Measurements from ENCODE around the gene SEMA3C. TPM values are rescaled to one million over a fixed set of nuclear protein-coding genes. Genes with fewer than 3 reads are reported as not detected.

SEMA3C gene
- total and polyA plus RNA-seq, 12 donors = 2.4 to 20.5 (median 6.2) TPM

- intact Hi-C loops (cut with DNase I) = no loop called here
- Histone ChIP-seq H3K27ac (no peak overlapping the region), H3K9me3 (replicated peaks in 1 of 3) (no peaks in the 10 kb centered on the region)
Measured at GRCh38 chr7:80858141-80858903, 60.5 kb downstream of the SEMA3C start.

GRCh38 chr7:80856769-80857168 is 62.1 kb downstream of the SEMA3C start:
- no peaks in the 10 kb centered on the region for H3K9me3 ChIP-seq (replicated peaks in 1 of 3)
- no peak overlapping the region for H3K4me3 ChIP-seq
- WGBS, 4 donors = 76 to 81% (median 78%) methylated on average over 3 of the region's 3 CpGs
- H3K27ac ChIP-seq = no peak overlapping the region
- H3K36me3 ChIP-seq (replicated peaks in 1 of 2) = no peaks in the 10 kb centered on the region
- TF ChIP-seq POLR2A (IDR thresholded peaks at IDR 0.05) (no peak), CTCF (IDR thresholded peaks at IDR 0.05) (no peak)
- intact Hi-C loops (cut with DNase I) = no loop called here
- no peaks in the 10 kb centered on the region for H3K4me1 ChIP-seq (replicated peaks in 1 of 2)
- no peak for DNase-seq
- H3K27me3 ChIP-seq = no peaks in the 10 kb centered on the region

More at GRCh38 chr7:80858141-80858903, 60.5 kb downstream of the SEMA3C start:
- 62 to 69% (median 65%) methylated on average over 3 of the region's 3 CpGs for WGBS, 4 donors
- DNase-seq = no peak
- TF ChIP-seq POLR2A (IDR thresholded peaks at IDR 0.05) (no peak), CTCF (IDR thresholded peaks at IDR 0.05) (no peak)
- Histone ChIP-seq H3K36me3 (replicated peaks in 1 of 2) (no peaks in the 10 kb centered on the region), H3K27me3 (no peaks in the 10 kb centered on the region), H3K4me1 (replicated peaks in 1 of 2) (no peaks in the 10 kb centered on the region), H3K4me3 (no peak overlapping the region)

- Histone ChIP-seq H3K27me3 (no peaks in the 10 kb centered on the region), H3K9me3 (replicated peaks in 1 of 3) (no peaks in the 10 kb centered on the region), H3K36me3 (replicated peaks in 1 of 2) (no peaks in the 10 kb centered on the region), H3K27ac (no peak overlapping the region), H3K4me1 (replicated peaks in 1 of 2) (no peaks in the 10 kb centered on the region), H3K4me3 (no peak overlapping the region)
- intact Hi-C loops (cut with DNase I) = no loop called here
- DNase-seq = no peak
- 46 to 58% (median 52%) methylated on average over 3 of the region's 3 CpGs for WGBS, 4 donors
- TF ChIP-seq CTCF (IDR thresholded peaks at IDR 0.05) (no peak), POLR2A (IDR thresholded peaks at IDR 0.05) (no peak)
Measured at GRCh38 chr7:80851896-80852476, 66.9 kb downstream of the SEMA3C start.

GRCh38 chr7:80848841-80849240 is 70.0 kb downstream of the SEMA3C start:
- H3K9me3 ChIP-seq (replicated peaks in 1 of 3) = no peaks in the 10 kb centered on the region
- H3K27ac ChIP-seq = no peak overlapping the region
- no peak overlapping the region for H3K4me3 ChIP-seq
- DNase-seq = no peak
- H3K4me1 ChIP-seq (replicated peaks in 1 of 2) = no peaks in the 10 kb centered on the region
- TF ChIP-seq POLR2A (IDR thresholded peaks at IDR 0.05) (no peak), CTCF (IDR thresholded peaks at IDR 0.05) (no peak)
- intact Hi-C loops (cut with DNase I) = no loop called here
- H3K36me3 ChIP-seq (replicated peaks in 1 of 2) = no peaks in the 10 kb centered on the region
- H3K27me3 ChIP-seq = no peaks in the 10 kb centered on the region
- WGBS, 4 donors = 64 to 77% (median 73%) methylated on average over 5 of the region's 5 CpGs
